ENCODE measurements around the gene EFCAB12. TPM values are rescaled to one million over a fixed set of nuclear protein-coding genes. Genes with fewer than 3 reads are reported as not detected.

EFCAB12 gene
- polyA plus RNA-seq, 2 of the 4 experiments (the other 2 are of a cell fraction): 0.62 to 1.1 TPM

DNA sequence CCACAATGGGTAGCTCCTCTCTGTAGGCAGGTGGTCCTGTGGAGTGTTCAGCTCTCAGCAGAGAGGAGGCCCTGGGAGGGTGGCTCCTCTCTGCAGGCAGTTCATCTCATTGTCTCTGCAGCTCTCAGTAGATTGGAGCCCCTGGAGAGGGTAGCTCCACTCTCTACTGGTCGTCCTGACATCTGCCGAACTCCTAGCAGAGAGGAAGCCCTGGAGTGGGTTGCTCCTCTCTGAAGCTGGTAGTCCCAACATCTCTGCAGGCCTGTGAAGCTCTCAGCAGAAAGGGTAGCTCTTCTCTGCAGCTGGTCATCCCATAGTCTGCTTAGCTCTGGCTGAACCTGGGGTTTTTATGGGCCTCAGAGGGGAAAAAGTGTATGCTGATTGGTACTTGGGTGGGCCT lies 50.8 kb downstream of the EFCAB12 start:
- Histone ChIP-seq H3K27ac (no peak overlapping the region), H3K9me3 (no peaks in the 10 kb centered on the region), H3K4me3 (no peak overlapping the region), H3K4me1 (0 out of 3 replicates have a peak, but pooled peaks cover 4% of the 10 kb centered on the region), H3K4me2 (no peak overlapping the region)
- no peak for FAIRE-seq
- no peak for TF ChIP-seq CHD4 (IDR thresholded peaks at IDR 0.05; ENCODE audit: borderline replicate concordance)
- no peak for TF ChIP-seq SREBF2 (IDR thresholded peaks at IDR 0.05)
- no peak for TF ChIP-seq CEBPB (IDR thresholded peaks at IDR 0.05)
- TF ChIP-seq TP53 (CRISPR knock-in tag; IDR thresholded peaks at IDR 0.05): no peak
- TF ChIP-seq NR3C1 (IDR thresholded peaks at IDR 0.05): no peak
- no peak for TF ChIP-seq ZC3H11A (IDR thresholded peaks at IDR 0.05)
- no peak for TF ChIP-seq GATA3 (IDR thresholded peaks at IDR 0.05; ENCODE audit: borderline replicate concordance)
- no peak for TF ChIP-seq HOXA7 (CRISPR knock-in tag; IDR thresholded peaks at IDR 0.05)
- TF ChIP-seq, protein P1, sequence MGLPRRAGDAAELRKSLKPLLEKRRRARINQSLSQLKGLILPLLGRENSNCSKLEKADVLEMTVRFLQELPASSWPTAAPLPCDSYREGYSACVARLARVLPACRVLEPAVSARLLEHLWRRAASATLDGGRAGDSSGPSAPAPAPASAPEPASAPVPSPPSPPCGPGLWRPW (IDR thresholded peaks at IDR 0.05): no peak
- TF ChIP-seq HDAC2 (IDR thresholded peaks at IDR 0.05): no peak
- TF ChIP-seq ZNF302 (CRISPR knock-in tag; IDR thresholded peaks at IDR 0.05): no peak
- TF ChIP-seq ESRRA (IDR thresholded peaks at IDR 0.05; ENCODE audit: borderline replicate concordance, low read length): no peak
- TF ChIP-seq FOSL2 (IDR thresholded peaks at IDR 0.05): no peak
- no peak for TF ChIP-seq FOSL2 (CRISPR knock-in tag; IDR thresholded peaks at IDR 0.05)
- no peak for TF ChIP-seq CHD2 (IDR thresholded peaks at IDR 0.05; ENCODE audit: low read length, partially characterized antibody)
- no peak for TF ChIP-seq MAZ (IDR thresholded peaks at IDR 0.05; ENCODE audit: borderline replicate concordance, low read depth, low read length)
- no peak for TF ChIP-seq RCOR1 (IDR thresholded peaks at IDR 0.05; ENCODE audit: low read depth, low read length)
- TF ChIP-seq, protein P2, sequence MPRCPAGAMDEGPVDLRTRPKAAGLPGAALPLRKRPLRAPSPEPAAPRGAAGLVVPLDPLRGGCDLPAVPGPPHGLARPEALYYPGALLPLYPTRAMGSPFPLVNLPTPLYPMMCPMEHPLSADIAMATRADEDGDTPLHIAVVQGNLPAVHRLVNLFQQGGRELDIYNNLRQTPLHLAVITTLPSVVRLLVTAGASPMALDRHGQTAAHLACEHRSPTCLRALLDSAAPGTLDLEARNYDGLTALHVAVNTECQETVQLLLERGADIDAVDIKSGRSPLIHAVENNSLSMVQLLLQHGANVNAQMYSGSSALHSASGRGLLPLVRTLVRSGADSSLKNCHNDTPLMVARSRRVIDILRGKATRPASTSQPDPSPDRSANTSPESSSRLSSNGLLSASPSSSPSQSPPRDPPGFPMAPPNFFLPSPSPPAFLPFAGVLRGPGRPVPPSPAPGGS (IDR thresholded peaks at IDR 0.05): no peak
- no peak for TF ChIP-seq HEYL (CRISPR knock-in tag; IDR thresholded peaks at IDR 0.05)
- TF ChIP-seq, protein P3, sequence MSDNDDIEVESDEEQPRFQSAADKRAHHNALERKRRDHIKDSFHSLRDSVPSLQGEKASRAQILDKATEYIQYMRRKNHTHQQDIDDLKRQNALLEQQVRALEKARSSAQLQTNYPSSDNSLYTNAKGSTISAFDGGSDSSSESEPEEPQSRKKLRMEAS (IDR thresholded peaks at IDR 0.05): no peak
- no peak for TF ChIP-seq FOXS1 (CRISPR knock-in tag; IDR thresholded peaks at IDR 0.05)
- DNase-seq (ENCODE audit: low read depth in 1 of 2, low spot score in 1 of 2): no peak
- no peak for ATAC-seq
- ChIA-PET POLR2A (no interaction called here), CTCF (interaction anchor here (1.1 kb wide), 1 partner anchor 36 kb away, joined by 3 read pairs; no protein-coding TSS in a partner anchor)
- 83% methylated on average over 1 of the region's 2 CpGs for WGBS (ENCODE audit: missing lambda C conversion rate)

DNA sequence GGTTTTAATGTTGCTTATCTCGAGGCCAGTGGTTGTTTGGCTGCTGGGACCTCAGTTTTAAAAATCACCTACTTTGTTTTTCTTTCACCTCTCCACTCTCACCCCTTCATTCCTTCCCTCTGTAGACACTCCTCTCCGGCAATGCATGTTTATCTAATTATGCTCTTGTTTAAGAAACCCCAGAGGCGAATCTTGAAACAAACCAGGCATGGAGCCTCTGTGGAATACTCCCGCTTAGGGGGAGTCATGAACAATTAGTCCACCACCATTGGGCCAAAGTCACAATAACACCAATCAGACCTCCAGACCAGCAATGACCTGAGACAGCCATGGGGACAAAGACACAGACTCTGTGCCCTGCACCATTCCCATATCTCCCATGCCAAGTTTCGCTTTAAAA lies 53.3 kb downstream of the EFCAB12 start:
- Histone ChIP-seq H3K27ac (no peak overlapping the region), H3K9me3 (no peaks in the 10 kb centered on the region), H3K4me2 (no peak overlapping the region), H3K4me1 (0 out of 3 replicates have a peak, but pooled peaks cover 4% of the 10 kb centered on the region), H3K4me3 (no peak overlapping the region)
- FAIRE-seq: no peak
- ChIA-PET CTCF (interaction anchor here (0.8 to 4.7 kb wide), 3 partner anchors 8 to 30 kb away, joined by 3 to 24 read pairs (median 3); no protein-coding TSS in a partner anchor), POLR2A (interaction anchor here (0.6 kb wide), 1 partner anchor 469 kb away, joined by 5 read pairs; no protein-coding TSS in a partner anchor)
- TF ChIP-seq NR3C1 (IDR thresholded peaks at IDR 0.05) (no peak), SREBF2 (IDR thresholded peaks at IDR 0.05) (no peak)
- TF ChIP-seq, protein P4, sequence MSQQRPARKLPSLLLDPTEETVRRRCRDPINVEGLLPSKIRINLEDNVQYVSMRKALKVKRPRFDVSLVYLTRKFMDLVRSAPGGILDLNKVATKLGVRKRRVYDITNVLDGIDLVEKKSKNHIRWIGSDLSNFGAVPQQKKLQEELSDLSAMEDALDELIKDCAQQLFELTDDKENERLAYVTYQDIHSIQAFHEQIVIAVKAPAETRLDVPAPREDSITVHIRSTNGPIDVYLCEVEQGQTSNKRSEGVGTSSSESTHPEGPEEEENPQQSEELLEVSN (IDR thresholded peaks at IDR 0.05; ENCODE audit: borderline replicate concordance, low read depth): no peak
- no peak for DNase-seq (ENCODE audit: low read depth in 1 of 2, low spot score in 1 of 2)
- no peak for ATAC-seq
- WGBS (ENCODE audit: missing lambda C conversion rate): 82% methylated on average over 5 of the region's 5 CpGs

DNA sequence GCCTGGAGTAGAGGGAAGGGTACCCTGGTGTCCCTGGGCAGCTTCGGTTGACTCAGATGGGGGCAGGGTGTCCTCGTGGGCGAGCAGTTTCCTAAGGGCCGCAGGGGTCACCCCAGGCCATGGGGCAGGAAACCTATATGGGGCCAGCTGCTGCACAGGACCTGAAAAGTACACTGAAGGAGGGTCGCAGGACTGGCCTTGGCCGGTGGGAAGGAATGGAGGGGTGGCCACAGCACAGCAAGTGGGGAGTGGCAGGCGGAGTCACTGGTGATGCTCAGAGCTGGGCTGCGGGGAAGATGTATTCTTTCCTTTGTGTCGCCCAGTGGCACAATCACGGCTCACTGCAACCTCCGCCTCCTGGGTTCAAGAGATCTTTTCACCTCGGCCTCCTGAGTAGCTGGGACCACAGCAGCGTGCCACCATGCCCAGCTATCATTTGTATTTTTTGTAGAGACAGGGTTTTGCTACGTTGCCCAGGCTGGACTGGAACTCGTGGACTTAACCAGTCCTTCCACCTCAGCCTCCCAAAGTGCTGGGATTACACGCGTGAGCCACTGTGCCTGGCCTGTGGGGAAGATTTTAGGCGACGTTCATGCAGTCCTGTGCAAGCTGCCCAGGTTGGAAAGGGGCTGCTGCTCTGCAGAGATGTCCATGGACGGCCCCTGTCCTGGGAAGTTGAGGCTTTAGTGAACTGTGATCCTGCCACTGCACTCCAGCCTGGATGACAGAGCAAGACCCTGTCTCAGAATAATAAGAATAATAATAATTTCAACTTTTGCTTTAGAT lies 57.2 kb downstream of the EFCAB12 start:
- 83% methylated on average over 12 of the region's 20 CpGs for WGBS (ENCODE audit: missing lambda C conversion rate)
- ChIA-PET CTCF (interaction anchor here (0.6 to 4.7 kb wide), 2 partner anchors 12 to 15 kb away, joined by 5 to 24 read pairs; no protein-coding TSS in a partner anchor), POLR2A (no interaction called here)
- no peaks in the 10 kb centered on the region for H3K9me3 ChIP-seq
- H3K4me2 ChIP-seq: no peak overlapping the region
- H3K27ac ChIP-seq: no peak overlapping the region
- no peak for DNase-seq (ENCODE audit: low read depth in 1 of 2, low spot score in 1 of 2)
- ATAC-seq: peak; percentile 30 to 52; a peak in 3 of 6 replicates
- H3K4me1 ChIP-seq: no peaks in the 10 kb centered on the region
- no peak overlapping the region for H3K4me3 ChIP-seq
- no peak for FAIRE-seq
- TF ChIP-seq TFCP2L1 (CRISPR knock-in tag; IDR thresholded peaks at IDR 0.05): no peak
- no peak for TF ChIP-seq CHD2 (IDR thresholded peaks at IDR 0.05; ENCODE audit: low read length, partially characterized antibody)
- TF ChIP-seq ZSCAN20 (CRISPR knock-in tag; IDR thresholded peaks at IDR 0.05): no peak
- no peak for TF ChIP-seq ZC3H11A (IDR thresholded peaks at IDR 0.05)
- TF ChIP-seq GATA3 (IDR thresholded peaks at IDR 0.05; ENCODE audit: borderline replicate concordance): no peak
- no peak for TF ChIP-seq RNF2 (IDR thresholded peaks at IDR 0.05; ENCODE audit: borderline replicate concordance, low read depth)
- no peak for TF ChIP-seq ESRRA (IDR thresholded peaks at IDR 0.05; ENCODE audit: borderline replicate concordance, low read length)
- TF ChIP-seq NPAS2 (CRISPR knock-in tag; IDR thresholded peaks at IDR 0.05; ENCODE audit: borderline replicate concordance): no peak
- TF ChIP-seq RAD21 (conservative IDR thresholded peaks at IDR 0.05 in 1 of 2, IDR thresholded peaks at IDR 0.05 in 1 of 2): no peak

Data from A549 (cell line).